Measurements from ENCODE around the gene AP1M2. TPM values are rescaled to one million over a fixed set of nuclear protein-coding genes. Genes with fewer than 3 reads are reported as not detected.
A peak's percentile ranks its signal among the peaks of the same experiment; 100 is the strongest.

Gene AP1M2
- total and polyA plus RNA-seq, 2 donors from 2014 or later: 74.1 to 232 TPM

DNA sequence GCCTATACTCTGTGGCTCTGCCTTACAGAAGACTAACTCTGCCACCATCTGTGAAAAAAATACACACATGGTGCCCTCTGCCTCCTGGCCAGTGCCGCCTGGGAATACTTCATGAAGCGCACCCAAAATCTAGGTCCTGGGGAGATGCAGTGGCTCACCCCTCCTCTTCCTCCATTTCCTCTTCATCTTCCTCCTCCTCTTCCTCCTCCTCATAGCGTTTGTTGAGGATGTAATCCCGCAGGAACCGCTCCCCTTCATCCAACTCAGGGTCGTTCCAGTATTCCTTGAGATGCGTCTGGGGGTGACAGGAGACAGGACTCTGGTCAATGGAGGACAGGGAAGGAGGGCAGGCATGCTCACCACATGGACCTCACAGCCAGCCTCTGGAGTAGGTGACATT lies 27.0 kb downstream of the AP1M2 start:
- intact Hi-C loops (cut with DNase I): no loop called here
- DNase-seq: no peak
- no peak overlapping the region for H3K27ac ChIP-seq (ENCODE audit: low read depth in 2 of 2, low read length in 2 of 2)
- no peaks in the 10 kb centered on the region for H3K9me3 ChIP-seq (ENCODE audit: control insufficient read depth in 2 of 3, insufficient read depth in 1 of 3, low read length in 3 of 3)
- H3K4me1 ChIP-seq (ENCODE audit: control insufficient read depth in 2 of 3, insufficient read depth in 2 of 3, low read depth in 1 of 3, low read length in 3 of 3): peaks cover 0 to 3% (median 0%) of the 10 kb centered on the region in 3 donors
- no peak overlapping the region for H3K4me3 ChIP-seq (ENCODE audit: low read length in 3 of 3)
- no peak overlapping the region for H3K9ac ChIP-seq (ENCODE audit: low read length in 3 of 3)
- TF ChIP-seq, protein P1, sequence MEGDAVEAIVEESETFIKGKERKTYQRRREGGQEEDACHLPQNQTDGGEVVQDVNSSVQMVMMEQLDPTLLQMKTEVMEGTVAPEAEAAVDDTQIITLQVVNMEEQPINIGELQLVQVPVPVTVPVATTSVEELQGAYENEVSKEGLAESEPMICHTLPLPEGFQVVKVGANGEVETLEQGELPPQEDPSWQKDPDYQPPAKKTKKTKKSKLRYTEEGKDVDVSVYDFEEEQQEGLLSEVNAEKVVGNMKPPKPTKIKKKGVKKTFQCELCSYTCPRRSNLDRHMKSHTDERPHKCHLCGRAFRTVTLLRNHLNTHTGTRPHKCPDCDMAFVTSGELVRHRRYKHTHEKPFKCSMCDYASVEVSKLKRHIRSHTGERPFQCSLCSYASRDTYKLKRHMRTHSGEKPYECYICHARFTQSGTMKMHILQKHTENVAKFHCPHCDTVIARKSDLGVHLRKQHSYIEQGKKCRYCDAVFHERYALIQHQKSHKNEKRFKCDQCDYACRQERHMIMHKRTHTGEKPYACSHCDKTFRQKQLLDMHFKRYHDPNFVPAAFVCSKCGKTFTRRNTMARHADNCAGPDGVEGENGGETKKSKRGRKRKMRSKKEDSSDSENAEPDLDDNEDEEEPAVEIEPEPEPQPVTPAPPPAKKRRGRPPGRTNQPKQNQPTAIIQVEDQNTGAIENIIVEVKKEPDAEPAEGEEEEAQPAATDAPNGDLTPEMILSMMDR (IDR thresholded peaks at IDR 0.05; ENCODE audit: borderline replicate concordance, extremely low read depth, insufficient read depth): no peak
- no peak for FAIRE-seq
- peaks cover 0 to 32% (median 19%) of the 10 kb centered on the region in 3 donors for H3K36me3 ChIP-seq (ENCODE audit: control insufficient read depth in 2 of 3, insufficient read depth in 3 of 3, low read length in 3 of 3)
- H3K27me3 ChIP-seq (ENCODE audit: control insufficient read depth, insufficient read depth, low read length): no peaks in the 10 kb centered on the region

- intact Hi-C loops (cut with DNase I): no loop called here
- H3K9ac ChIP-seq (ENCODE audit: low read length in 3 of 3): no peak overlapping the region
- FAIRE-seq (no peak), DNase-seq (peak in 1 of 5 donors; percentile 76)
- TF ChIP-seq, protein P1 (IDR thresholded peaks at IDR 0.05; ENCODE audit: borderline replicate concordance, extremely low read depth, insufficient read depth): no peak
- H3K36me3 ChIP-seq (ENCODE audit: control insufficient read depth in 2 of 3, insufficient read depth in 3 of 3, low read length in 3 of 3): peaks cover 0 to 43% (median 24%) of the 10 kb centered on the region in 3 donors
- no peaks in the 10 kb centered on the region for H3K9me3 ChIP-seq (ENCODE audit: control insufficient read depth in 2 of 3, insufficient read depth in 1 of 3, low read length in 3 of 3)
- no peak overlapping the region for H3K27ac ChIP-seq (ENCODE audit: low read depth in 2 of 2, low read length in 2 of 2)
- no peaks in the 10 kb centered on the region for H3K4me1 ChIP-seq (ENCODE audit: control insufficient read depth in 2 of 3, insufficient read depth in 2 of 3, low read depth in 1 of 3, low read length in 3 of 3)
- H3K4me3 ChIP-seq (ENCODE audit: low read length in 3 of 3): no peak overlapping the region
- H3K27me3 ChIP-seq (ENCODE audit: control insufficient read depth, insufficient read depth, low read length): no peaks in the 10 kb centered on the region
Observed at GRCh38 chr19:10557603-10558197, 29.4 kb downstream of the AP1M2 start.

DNA sequence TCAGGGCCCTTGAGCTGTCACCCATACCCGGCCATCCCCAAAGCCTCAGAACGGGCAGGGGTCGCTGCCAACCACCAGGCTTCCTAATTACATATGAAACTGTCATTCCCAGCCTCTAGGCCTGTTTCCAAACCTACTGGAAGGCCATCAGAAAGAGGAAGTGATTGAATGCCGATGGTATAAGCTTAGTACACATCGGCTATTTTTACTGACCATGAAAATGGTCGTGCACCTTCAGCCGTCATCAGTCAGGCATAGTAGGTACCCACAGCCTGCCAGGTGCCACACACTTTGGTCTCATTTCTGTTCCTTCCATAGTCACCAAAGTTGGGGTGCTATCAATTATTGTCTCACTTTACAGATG lies 31.5 kb downstream of the AP1M2 start:
- FAIRE-seq (no peak), DNase-seq (no peak)
- Histone ChIP-seq H3K27ac (ENCODE audit: low read depth in 2 of 2, low read length in 2 of 2) (no peak overlapping the region), H3K36me3 (ENCODE audit: control insufficient read depth in 2 of 3, insufficient read depth in 3 of 3, low read length in 3 of 3) (peaks cover 0 to 56% (median 27%) of the 10 kb centered on the region in 3 donors), H3K4me1 (ENCODE audit: control insufficient read depth in 2 of 3, insufficient read depth in 2 of 3, low read depth in 1 of 3, low read length in 3 of 3) (no peaks in the 10 kb centered on the region), H3K27me3 (ENCODE audit: control insufficient read depth, insufficient read depth, low read length) (no peaks in the 10 kb centered on the region), H3K9me3 (ENCODE audit: control insufficient read depth in 2 of 3, insufficient read depth in 1 of 3, low read length in 3 of 3) (no peaks in the 10 kb centered on the region), H3K9ac (ENCODE audit: low read length in 3 of 3) (no peak overlapping the region), H3K4me3 (ENCODE audit: low read length in 3 of 3) (no peak overlapping the region)
- intact Hi-C loops (cut with DNase I): no loop called here
- TF ChIP-seq, protein P1 (IDR thresholded peaks at IDR 0.05; ENCODE audit: borderline replicate concordance, extremely low read depth, insufficient read depth): no peak
